ENCODE measurements around the gene SPDYE5. TPM values are rescaled to one million over a fixed set of nuclear protein-coding genes. Genes with fewer than 3 reads are reported as not detected.

Gene SPDYE5
- total RNA-seq, 2 experiments from 2014 or later = 0.18 TPM; not detected in 1

GRCh38 chr7:75546237-75547015 lies 54.3 kb downstream of the SPDYE5 start:
- ChIA-PET POLR2A (no interaction called here), CTCF (no interaction called here)
- Mint-ChIP-seq H3K27me3 (no peaks in the 10 kb centered on the region), H3K36me3 (ENCODE audit: low read depth) (no peaks in the 10 kb centered on the region), H3K4me3 (no peak overlapping the region), H3K27ac (no peak overlapping the region), H3K4me1 (ENCODE audit: low read depth) (no peaks in the 10 kb centered on the region), H3K9me3 (no peaks in the 10 kb centered on the region)
- no peak for DNase-seq
- TF ChIP-seq CTCF (IDR thresholded peaks at IDR 0.05) = no peak
- no peak for ATAC-seq
- intact Hi-C loops (cut with micrococcal nuclease) = no loop called here

Other genes starting within 250 kb of the SPDYE5 start
- 1 to 10 TPM; 4.1 to 6.4 TPM for gene TRIM73, start 96.7 kb upstream of the SPDYE5 start, total RNA-seq
- 10 to 100 TPM; 81.4 to 85.5 TPM for gene POM121C, start 6.0 kb upstream of the SPDYE5 start, total RNA-seq
- gene HIP1, start 246.6 kb downstream of the SPDYE5 start, total RNA-seq = 1 to 10 TPM; 5.2 to 5.6 TPM